Measurements from ENCODE around the gene PPP2R5C. TPM values are rescaled to one million over a fixed set of nuclear protein-coding genes. Genes with fewer than 3 reads are reported as not detected.

Gene PPP2R5C
- total RNA-seq, 4 donors from 2014 or later = 66.2 to 211 (median 116) TPM

- 94 to 97% methylated on average over 3 to 11 of the region's 11 CpGs for WGBS, 2 donors (ENCODE audit: low coverage in 1 of 2)
- Histone ChIP-seq H3K27me3 (no peaks in the 10 kb centered on the region), H3K9me3 (no peaks in the 10 kb centered on the region), H3K27ac (no peak overlapping the region), H3K4me1 (peaks cover 0 to 6% (median 3%) of the 10 kb centered on the region in 4 donors), H3K36me3 (peaks cover 0 to 65% (median 27%) of the 10 kb centered on the region in 4 donors), H3K4me3 (no peak overlapping the region)
- TF ChIP-seq POLR2A (IDR thresholded peaks at IDR 0.05) = no peak
- no peak for TF ChIP-seq POLR2AphosphoS5 (IDR thresholded peaks at IDR 0.05)
- no peak for TF ChIP-seq CTCF (IDR thresholded peaks at IDR 0.05)
- no peak for TF ChIP-seq EP300 (IDR thresholded peaks at IDR 0.05; ENCODE audit: low read depth)
- in situ Hi-C loops (cut with MboI; ENCODE audit: low pct_ligation_motif_present in 1 of 4, low pct_unique_long_range_greater_than_20kb in 1 of 4, low sequenced_read_pairs in 3 of 4) (no loop called here), intact Hi-C loops (cut with DNase I; ENCODE audit: low total_unique reads) (no loop called here)
- no peak for DNase-seq
Observed at GRCh38 chr14:101899263-101899662, 137.8 kb downstream of the PPP2R5C start.

- intact Hi-C loops (cut with DNase I; ENCODE audit: low total_unique reads) = no loop called here
- DNase-seq = no peak
- Histone ChIP-seq H3K27ac (no peak overlapping the region), H3K27me3 (no peaks in the 10 kb centered on the region), H3K9me3 (no peaks in the 10 kb centered on the region), H3K36me3 (peaks cover 0 to 71% (median 27%) of the 10 kb centered on the region in 4 donors), H3K4me3 (no peak overlapping the region), H3K4me1 (peaks cover 0 to 2% (median under 1%) of the 10 kb centered on the region in 4 donors)
- WGBS, 2 donors (ENCODE audit: low coverage in 1 of 2) = 77 to 97% methylated on average over 10 of the region's 10 CpGs
- in situ Hi-C loops (cut with MboI; ENCODE audit: low pct_ligation_motif_present in 1 of 4, low pct_unique_long_range_greater_than_20kb in 1 of 4, low sequenced_read_pairs in 3 of 4) = no loop called here
- TF ChIP-seq CTCF (IDR thresholded peaks at IDR 0.05) (no peak), POLR2A (IDR thresholded peaks at IDR 0.05) (no peak), EP300 (IDR thresholded peaks at IDR 0.05; ENCODE audit: low read depth) (no peak), POLR2AphosphoS5 (IDR thresholded peaks at IDR 0.05) (no peak)
Observed at GRCh38 chr14:101900253-101900652, 138.7 kb downstream of the PPP2R5C start.

GRCh38 chr14:101903111-101903561, 141.6 kb downstream of the PPP2R5C start:
- WGBS, 2 donors (ENCODE audit: low coverage in 1 of 2) = 92% methylated on average over 13 of the region's 13 CpGs; no CpG with 5 or more reads in 1 of the 2 donors
- TF ChIP-seq CTCF (IDR thresholded peaks at IDR 0.05) = no peak
- no peak for TF ChIP-seq POLR2A (IDR thresholded peaks at IDR 0.05)
- no peak for TF ChIP-seq EP300 (IDR thresholded peaks at IDR 0.05; ENCODE audit: low read depth)
- no peak for TF ChIP-seq POLR2AphosphoS5 (IDR thresholded peaks at IDR 0.05)
- no peaks in the 10 kb centered on the region for H3K4me1 ChIP-seq
- no peak overlapping the region for H3K4me3 ChIP-seq
- H3K36me3 ChIP-seq = peaks cover 0 to 85% (median 27%) of the 10 kb centered on the region in 4 donors
- H3K27me3 ChIP-seq = no peaks in the 10 kb centered on the region
- no peak overlapping the region for H3K27ac ChIP-seq
- intact Hi-C loops (cut with DNase I; ENCODE audit: low total_unique reads) = no loop called here
- no peaks in the 10 kb centered on the region for H3K9me3 ChIP-seq
- in situ Hi-C loops (cut with MboI; ENCODE audit: low pct_ligation_motif_present in 1 of 4, low pct_unique_long_range_greater_than_20kb in 1 of 4, low sequenced_read_pairs in 3 of 4) = no loop called here
- DNase-seq = no peak

GRCh38 chr14:101905614-101906013, 144.1 kb downstream of the PPP2R5C start:
- intact Hi-C loops (cut with DNase I; ENCODE audit: low total_unique reads) = no loop called here

More at GRCh38 chr14:101905614-101906013, 144.1 kb downstream of the PPP2R5C start:
- Histone ChIP-seq H3K9me3 (no peaks in the 10 kb centered on the region), H3K4me1 (no peaks in the 10 kb centered on the region), H3K27ac (no peak overlapping the region), H3K36me3 (peaks cover 0 to 83% (median 30%) of the 10 kb centered on the region in 4 donors), H3K4me3 (no peak overlapping the region), H3K27me3 (no peaks in the 10 kb centered on the region)
- in situ Hi-C loops (cut with MboI; ENCODE audit: low pct_ligation_motif_present in 1 of 4, low pct_unique_long_range_greater_than_20kb in 1 of 4, low sequenced_read_pairs in 3 of 4) = no loop called here
- 86% methylated on average over 4 to 9 of the region's 9 CpGs for WGBS, 2 donors (ENCODE audit: low coverage in 1 of 2)
- TF ChIP-seq CTCF (IDR thresholded peaks at IDR 0.05) = no peak
- TF ChIP-seq POLR2AphosphoS5 (IDR thresholded peaks at IDR 0.05) = no peak
- TF ChIP-seq EP300 (IDR thresholded peaks at IDR 0.05; ENCODE audit: low read depth) = no peak
- no peak for TF ChIP-seq POLR2A (IDR thresholded peaks at IDR 0.05)
- no peak for DNase-seq

Measured in transverse colon (tissue), 4 donors.